ENCODE results near the gene SERPINB11. TPM values are rescaled to one million over a fixed set of nuclear protein-coding genes. Genes with fewer than 3 reads are reported as not detected.

The SERPINB11 gene
- total RNA-seq, 4 donors from 2014 or later: not detected

DNA sequence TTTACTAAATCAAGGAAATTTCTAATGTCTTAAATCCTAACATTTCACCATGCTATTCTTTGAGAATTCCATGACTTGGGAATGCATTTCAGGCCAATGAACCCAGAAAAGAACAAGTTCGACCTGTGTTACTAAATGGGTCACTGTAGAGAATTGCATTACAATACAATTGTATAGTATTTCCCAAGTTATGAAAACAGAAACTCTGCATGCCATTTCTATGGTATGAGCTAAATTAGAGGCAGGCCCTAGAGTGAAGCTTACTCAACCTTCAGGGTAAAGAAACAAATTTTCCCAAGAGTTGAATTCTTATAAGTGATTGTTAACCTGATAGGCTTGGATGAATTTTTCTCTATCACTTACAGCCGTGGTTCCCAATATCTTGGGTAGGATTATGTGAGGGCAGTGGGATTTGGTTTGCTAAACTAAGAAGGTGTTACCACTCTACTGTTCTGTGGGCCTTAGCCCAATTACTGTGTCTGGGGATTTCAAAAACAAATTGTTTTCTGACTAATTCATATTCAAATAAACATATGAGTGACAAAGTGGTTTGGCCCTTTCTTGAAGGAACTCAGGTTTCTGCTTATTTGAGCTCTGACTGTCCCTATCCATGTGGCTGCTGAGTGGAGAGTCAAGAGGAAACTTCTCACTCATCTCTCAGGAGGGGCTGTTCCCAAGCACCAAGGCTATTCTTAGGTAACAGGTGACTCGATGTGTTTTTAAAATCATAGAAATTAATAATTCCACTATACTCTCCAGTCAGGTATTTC, 61.3 kb downstream of the SERPINB11 start:
- TF ChIP-seq EP300 (IDR thresholded peaks at IDR 0.05) (no peak), CTCF (IDR thresholded peaks at IDR 0.05) (no peak), POLR2AphosphoS5 (IDR thresholded peaks at IDR 0.05) (no peak), POLR2A (IDR thresholded peaks at IDR 0.05) (no peak)
- WGBS, 2 donors (ENCODE audit: low coverage in 1 of 2): 84 to 89% methylated on average over 2 to 3 of the region's 3 CpGs
- ATAC-seq: no peak
- H3K27ac ChIP-seq: no peak overlapping the region
- no peaks in the 10 kb centered on the region for H3K36me3 ChIP-seq
- H3K4me1 ChIP-seq: no peaks in the 10 kb centered on the region
- no peaks in the 10 kb centered on the region for H3K27me3 ChIP-seq
- H3K9me3 ChIP-seq: peaks cover 0 to 20% (median 0%) of the 10 kb centered on the region in 3 donors
- H3K4me3 ChIP-seq: no peak overlapping the region

DNA sequence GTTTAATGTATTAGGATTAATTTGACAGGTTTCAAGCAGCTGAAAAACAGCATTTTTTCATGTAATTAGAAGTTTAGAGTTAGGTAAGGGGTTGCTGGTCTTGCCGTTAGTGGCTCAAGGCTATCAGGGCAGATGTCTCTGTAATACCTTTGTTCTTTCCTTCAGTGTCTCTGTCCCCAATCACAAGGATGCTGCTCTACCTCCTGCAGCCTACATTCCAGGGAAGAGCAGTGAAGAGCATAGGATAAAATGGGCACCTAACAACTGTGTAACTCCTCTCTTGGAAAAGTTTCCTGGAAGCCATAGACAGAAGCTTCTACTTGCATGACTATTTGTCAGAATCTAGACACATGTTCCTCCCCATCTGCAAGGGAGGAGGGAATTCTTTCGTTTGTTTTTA, 63.1 kb downstream of the SERPINB11 start:
- Histone ChIP-seq H3K4me3 (no peak overlapping the region), H3K4me1 (no peaks in the 10 kb centered on the region), H3K9me3 (peaks cover 0 to 3% (median 0%) of the 10 kb centered on the region in 3 donors), H3K36me3 (no peaks in the 10 kb centered on the region), H3K27me3 (no peaks in the 10 kb centered on the region), H3K27ac (no peak overlapping the region)
- ATAC-seq: no peak
- 54 to 76% methylated on average over 2 of the region's 2 CpGs for WGBS, 2 donors (ENCODE audit: low coverage in 1 of 2)
- no peak for TF ChIP-seq POLR2A (IDR thresholded peaks at IDR 0.05)
- TF ChIP-seq CTCF (IDR thresholded peaks at IDR 0.05): no peak

Other genes starting within 250 kb of the SERPINB11 start
- 10 to 100 TPM in 1 of 4 donors, 1 to 10 TPM in 1, under 1 TPM in 1, not detected in 1; 0.13 to 11.5 (median 1.1) TPM for gene SERPINB5, start 226.0 kb upstream of the SERPINB11 start, total RNA-seq
- gene SERPINB12, start 160.6 kb upstream of the SERPINB11 start, total RNA-seq: not detected
- 1 to 10 TPM in 2 of 4 donors, under 1 TPM in 2; 0.13 to 7.0 (median 0.97) TPM for gene SERPINB13, start 115.6 kb upstream of the SERPINB11 start, total RNA-seq
- 10 to 100 TPM in 1 of 4 donors, 1 to 10 TPM in 1, not detected in 2; 1.9 to 23.5 TPM for gene SERPINB4, start 58.7 kb upstream of the SERPINB11 start, total RNA-seq
- gene SERPINB3, start 41.1 kb upstream of the SERPINB11 start, total RNA-seq: 10 to 100 TPM in 1 of 4 donors, 1 to 10 TPM in 1, under 1 TPM in 2; 0.35 to 70.3 (median 2.1) TPM
- not detected for gene SERPINB7, start 72.5 kb downstream of the SERPINB11 start, total RNA-seq
- 10 to 100 TPM in 1 of 4 donors, 1 to 10 TPM in 3; 1.2 to 14.5 (median 3.0) TPM for gene SERPINB2, start 184.7 kb downstream of the SERPINB11 start, total RNA-seq
- 1 to 10 TPM in 1 of 4 donors, not detected in 3; 2.0 TPM for gene SERPINB10, start 205.0 kb downstream of the SERPINB11 start, total RNA-seq
- not detected for gene HMSD, start 246.3 kb downstream of the SERPINB11 start, total RNA-seq